IMR-90 (cell line): Measurements from ENCODE around the gene EDN3. TPM values are rescaled to one million over a fixed set of nuclear protein-coding genes. Genes with fewer than 3 reads are reported as not detected.

Experiments used
- ATAC-seq: fragments of 200-7000 bp; cut with Tn5 transposase; 2 replicates; pipeline ENCODE4 v1.9.1; 2020; ENCODE audit warnings: low read depth, mild to moderate bottlenecking, moderate library complexity
- BruUV-seq: library from RNA; stranded (reverse); fragments of 400-500 nt; replicated peaks from 2 replicates; lab custom pipeline; 2021; lab: Mats Ljungman, UMichigan
- CTCF ChIA-PET: fragments of 300-600 bp; formaldehyde crosslinking; extraction: SDS; loops from one replicate; lab custom pipeline; 2021; ENCODE audit warnings: antibody characterized with exemption; lab: Yijun Ruan, JAX
- POLR2A ChIA-PET: fragments of 300-600 bp; sonication (Branson Sonifier 250); formaldehyde crosslinking; loops from one replicate; lab custom pipeline; 2022; ENCODE audit warnings: antibody characterized with exemption; ENCODE audit not compliant: unreplicated experiment; lab: Charles Lee
- DNase-seq: peaks from one replicate; pipeline ENCODE4 v3.0.0; 2013
- H2AFZ ChIP-seq: replicated peaks from 2 replicates; pipeline ENCODE3; 2013; ENCODE audit warnings: low read length, mild to moderate bottlenecking; ENCODE audit not compliant: poor library complexity
- H2AK5ac ChIP-seq: 2 replicates; pipeline ENCODE4 v1.6.1; 2013; ENCODE audit warnings: low read depth, low read length, inconsistent platforms
- H2AK9ac ChIP-seq: replicated peaks from 2 replicates; pipeline ENCODE3; 2013; ENCODE audit warnings: mild to moderate bottlenecking, low read depth, low read length, moderate library complexity; ENCODE audit not compliant: poor library complexity
- H2BK120ac ChIP-seq: 2 replicates; pipeline ENCODE4 v1.6.1; 2013; ENCODE audit warnings: low read depth, low read length, inconsistent platforms
- H2BK15ac ChIP-seq: 3 replicates; pipeline ENCODE4 v1.6.1; 2013; ENCODE audit warnings: low read depth, low read length, inconsistent platforms
- H2BK20ac ChIP-seq: 2 replicates; pipeline ENCODE4 v1.6.1; 2013; ENCODE audit warnings: low read depth, mild to moderate bottlenecking, inconsistent platforms, low read length, moderate library complexity
- H2BK5ac ChIP-seq: 2 replicates; pipeline ENCODE4 v1.6.1; 2013; ENCODE audit warnings: mild to moderate bottlenecking, low read depth, low read length, inconsistent platforms; ENCODE audit not compliant: poor library complexity, severe bottlenecking
- H3K14ac ChIP-seq: replicated peaks from 2 replicates; pipeline ENCODE4 v1.6.1; 2013; ENCODE audit warnings: low read depth, low read length, inconsistent platforms
- H3K18ac ChIP-seq: 2 replicates; pipeline ENCODE4 v1.6.1; 2013; ENCODE audit warnings: low read depth, low read length, control low read depth
- H3K23ac ChIP-seq: 2 replicates; pipeline ENCODE4 v1.6.1; 2013; ENCODE audit warnings: low read depth, low read length, inconsistent platforms
- H3K27ac ChIP-seq: 2 replicates; pipeline ENCODE4 v1.5.1; 2013; ENCODE audit warnings: mild to moderate bottlenecking, control low read depth, low read length; ENCODE audit not compliant: insufficient read depth
- H3K27me3 ChIP-seq: 2 replicates; pipeline ENCODE4 v1.6.1; 2013; ENCODE audit warnings: low read length; ENCODE audit not compliant: control insufficient read depth, insufficient read depth
- H3K36me3 ChIP-seq: 2 replicates; pipeline ENCODE4 v1.6.1; 2013; ENCODE audit warnings: low read length, mixed read lengths; ENCODE audit not compliant: control insufficient read depth, insufficient read depth
- H3K4ac ChIP-seq: 2 replicates; pipeline ENCODE4 v1.6.1; 2013; ENCODE audit warnings: low read depth, low read length, inconsistent platforms
- H3K4me1 ChIP-seq: 2 replicates; pipeline ENCODE4 v1.6.1; 2013; ENCODE audit warnings: low read length, mixed read lengths; ENCODE audit not compliant: control insufficient read depth, insufficient read depth
- H3K4me2 ChIP-seq: 2 replicates; pipeline ENCODE4 v1.6.1; 2013; ENCODE audit warnings: low read depth, mild to moderate bottlenecking, control low read depth, low read length, moderate library complexity
- H3K4me3 ChIP-seq: 2 replicates; pipeline ENCODE4 v1.5.1; 2013; ENCODE audit warnings: low read depth, mild to moderate bottlenecking, control low read depth, low read length, moderate library complexity; ENCODE audit not compliant: insufficient read depth
- H3K56ac ChIP-seq: 2 replicates; pipeline ENCODE4 v1.6.1; 2013; ENCODE audit warnings: low read length, inconsistent platforms; ENCODE audit not compliant: insufficient read depth; ENCODE audit errors: extremely low read depth
- H3K79me1 ChIP-seq, 2 experiments: 2 replicates each; pipeline ENCODE4 v1.6.1; 2013; ENCODE audit warnings: low read length in 2 of 2, inconsistent platforms in 1 of 2, low read depth in 1 of 2
- H3K9ac ChIP-seq: 2 replicates; pipeline ENCODE4 v1.6.1; 2013; ENCODE audit warnings: low read depth, low read length, control low read depth
- H3K9me1 ChIP-seq: 2 replicates; pipeline ENCODE4 v1.6.1; 2013; ENCODE audit warnings: low read length, inconsistent platforms; ENCODE audit not compliant: insufficient read depth
- H3K9me3 ChIP-seq: 2 replicates; pipeline ENCODE4 v1.6.1; 2013; ENCODE audit warnings: low read length; ENCODE audit not compliant: control insufficient read depth, insufficient read depth
- H4K20me1 ChIP-seq: 2 replicates; pipeline ENCODE4 v1.6.1; 2013; ENCODE audit warnings: low read length, inconsistent platforms; ENCODE audit not compliant: insufficient read depth
- H4K5ac ChIP-seq: 2 replicates; pipeline ENCODE4 v1.6.1; 2013; ENCODE audit warnings: mild to moderate bottlenecking, low read depth, low read length, control low read depth
- H4K8ac ChIP-seq, 2 experiments: 2 replicates each; pipeline ENCODE4 v1.6.1; 2013; ENCODE audit warnings: low read depth in 2 of 2, low read length in 2 of 2, control low read depth in 1 of 2, inconsistent platforms in 1 of 2
- H4K91ac ChIP-seq: 2 replicates; pipeline ENCODE4 v1.6.1; 2013; ENCODE audit warnings: low read depth, low read length, inconsistent platforms; ENCODE audit not compliant: insufficient read depth
- CEBPB ChIP-seq: IDR thresholded peaks from 2 replicates; pipeline ENCODE4 v1.6.1; 2012; ENCODE audit warnings: low read depth, low read length, improper control_type of control experiment
- CHD1 ChIP-seq: IDR thresholded peaks from 2 replicates; pipeline ENCODE4 v1.6.1; 2012; ENCODE audit warnings: low read depth, low read length, improper control_type of control experiment
- MAZ ChIP-seq: IDR thresholded peaks from 2 replicates; pipeline ENCODE4 v1.6.1; 2012; ENCODE audit warnings: low read depth, mild to moderate bottlenecking, low read length, improper control_type of control experiment, moderate library complexity, borderline replicate concordance
- MXI1 ChIP-seq: IDR thresholded peaks from 2 replicates; pipeline ENCODE4 v1.6.1; 2012; ENCODE audit warnings: low read depth, mild to moderate bottlenecking, low read length, moderate library complexity, borderline replicate concordance
- NFE2L2 ChIP-seq: fragments of 150-350 bp; IDR thresholded peaks from 2 replicates; pipeline ENCODE4 v1.6.1; 2016; ENCODE audit warnings: low read depth, mild to moderate bottlenecking, low read length
- RAD21 ChIP-seq: IDR thresholded peaks from 2 replicates; pipeline ENCODE4 v1.6.1; 2012; ENCODE audit warnings: low read length, improper control_type of control experiment
- RCOR1 ChIP-seq: IDR thresholded peaks from 2 replicates; pipeline ENCODE4 v1.6.1; 2012; ENCODE audit warnings: mild to moderate bottlenecking, low read length, improper control_type of control experiment; ENCODE audit not compliant: insufficient replicate concordance
- WGBS, 2 experiments: methylation state at CpG; one replicate each; pipeline versions ENCODE4 v1.1.5 to v1.1.7; 2013; ENCODE audit warnings: missing lambda C conversion rate in 2 of 2; ENCODE audit not compliant: insufficient read length in 1 of 2; ENCODE audit errors: extremely low coverage in 2 of 2; 5-methylcytosine and 5-hydroxymethylcytosine counted together
- dilution Hi-C: fragments of 300-500 bp; cut with HindIII; formaldehyde crosslinking; loops from one replicate; pipeline ENCODE4 v1.14.3; 2018; ENCODE audit warnings: low sequenced_read_pairs; ENCODE audit not compliant: unreplicated experiment
- in situ Hi-C: fragments of 300-500 bp; cut with MboI; formaldehyde crosslinking; loops from 3 replicates; pipeline ENCODE4 v1.14.3; 2019; ENCODE audit warnings: low sequenced_read_pairs, inconsistent platforms, mixed read lengths
- intact Hi-C: fragments of 100-400 bp; cut with micrococcal nuclease; formaldehyde crosslinking; loops from 2 replicates; pipeline ENCODE4 v1.10.0; 2022
- polyA plus RNA-seq, 3 experiments: library from polyadenylated mRNA; depleted of rRNA; stranded (reverse); fragments of >200 nt; gene quantifications; 2 replicates each; pipeline ENCODE4 v1.2.3, GENCODE V29; 2012; ENCODE audit warnings: low replicate concordance in 1 of 3
- total RNA-seq: library from RNA; depleted of rRNA; stranded (reverse); fragments of >200 nt; gene quantifications from 2 replicates; pipeline ENCODE4 v1.2.3, GENCODE V29; 2012
- TF ChIP-seq, protein P1 (sequence below): fragments of 150-350 bp; IDR thresholded peaks from 2 replicates; pipeline ENCODE4 v1.6.1; 2016; ENCODE audit warnings: low read depth, mild to moderate bottlenecking, low read length, moderate library complexity, borderline replicate concordance
- TF ChIP-seq, protein P2 (sequence below): conservative IDR thresholded peaks from 2 replicates; pipeline ENCODE4 v1.5.1; 2012; ENCODE audit warnings: mild to moderate bottlenecking, low read depth, low read length, improper control_type of control experiment

EDN3 gene
- total and polyA plus RNA-seq, 2 of the 4 experiments (the other 2 are of a cell fraction): not detected

DNA sequence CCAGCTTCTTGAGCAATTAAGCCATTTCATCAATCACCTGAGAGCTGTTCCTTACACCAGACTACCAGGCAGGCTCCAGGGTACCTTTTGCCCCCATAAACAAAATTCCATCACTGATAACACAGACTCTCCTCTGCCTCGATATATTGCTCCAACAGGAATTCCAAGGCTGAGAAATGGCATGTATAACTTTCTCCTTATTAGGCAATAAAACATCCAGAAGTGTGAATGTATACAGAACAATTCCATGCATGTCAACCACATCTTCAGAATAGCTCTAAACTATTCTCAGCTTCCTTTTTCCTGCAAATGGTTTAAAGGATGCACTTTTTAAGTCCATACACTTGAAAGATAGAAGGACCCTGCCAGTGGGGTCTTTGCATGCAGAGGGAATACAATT is 73.8 kb downstream of the EDN3 start:
- Histone ChIP-seq H2AFZ (no peak overlapping the region), H2BK20ac (no peak overlapping the region), H3K18ac (no peak overlapping the region), H2AK5ac (no peak overlapping the region), H3K4ac (no peak overlapping the region), H2BK5ac (no peak overlapping the region), H2BK15ac (no peak overlapping the region), H3K27ac (no peak overlapping the region), H3K27me3 (no peaks in the 10 kb centered on the region), H2BK120ac (no peak overlapping the region), H3K4me2 (no peak overlapping the region), H3K4me3 (no peak overlapping the region), H4K8ac (no peak overlapping the region), H2AK9ac (no peak overlapping the region), H3K36me3 (no peaks in the 10 kb centered on the region), H3K4me1 (no peaks in the 10 kb centered on the region), H3K9me1 (no peaks in the 10 kb centered on the region), H3K23ac (no peak overlapping the region), H4K20me1 (no peaks in the 10 kb centered on the region), H3K9ac (no peak overlapping the region), H3K56ac (no peak overlapping the region), H4K5ac (no peak overlapping the region), H4K91ac (no peak overlapping the region), H3K9me3 (peaks cover 2% of the 10 kb centered on the region), H3K79me1 (no peaks in the 10 kb centered on the region), H3K14ac (no peak overlapping the region)
- no TSS peak for BruUV-seq
- CTCF ChIA-PET: interaction anchor here (0.6 kb wide), 1 partner anchor 1314 kb away, joined by 3 read pairs; no protein-coding TSS in a partner anchor
- POLR2A ChIA-PET: no interaction called here
- dilution Hi-C loops (no loop called here), intact Hi-C loops (no loop called here), in situ Hi-C loops (no loop called here)
- no CpG with 5 or more reads among the region's 1 CpG for WGBS, 2 experiments
- DNase-seq (no peak), ATAC-seq (no peak)
- TF ChIP-seq MAZ: no peak
- TF ChIP-seq, protein P1, sequence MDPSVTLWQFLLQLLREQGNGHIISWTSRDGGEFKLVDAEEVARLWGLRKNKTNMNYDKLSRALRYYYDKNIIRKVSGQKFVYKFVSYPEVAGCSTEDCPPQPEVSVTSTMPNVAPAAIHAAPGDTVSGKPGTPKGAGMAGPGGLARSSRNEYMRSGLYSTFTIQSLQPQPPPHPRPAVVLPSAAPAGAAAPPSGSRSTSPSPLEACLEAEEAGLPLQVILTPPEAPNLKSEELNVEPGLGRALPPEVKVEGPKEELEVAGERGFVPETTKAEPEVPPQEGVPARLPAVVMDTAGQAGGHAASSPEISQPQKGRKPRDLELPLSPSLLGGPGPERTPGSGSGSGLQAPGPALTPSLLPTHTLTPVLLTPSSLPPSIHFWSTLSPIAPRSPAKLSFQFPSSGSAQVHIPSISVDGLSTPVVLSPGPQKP: no peak
- TF ChIP-seq NFE2L2: no peak
- no peak for TF ChIP-seq CHD1
- no peak for TF ChIP-seq RCOR1
- no peak for TF ChIP-seq RAD21
- TF ChIP-seq MXI1: no peak
- TF ChIP-seq CEBPB: no peak
- TF ChIP-seq, protein P2, sequence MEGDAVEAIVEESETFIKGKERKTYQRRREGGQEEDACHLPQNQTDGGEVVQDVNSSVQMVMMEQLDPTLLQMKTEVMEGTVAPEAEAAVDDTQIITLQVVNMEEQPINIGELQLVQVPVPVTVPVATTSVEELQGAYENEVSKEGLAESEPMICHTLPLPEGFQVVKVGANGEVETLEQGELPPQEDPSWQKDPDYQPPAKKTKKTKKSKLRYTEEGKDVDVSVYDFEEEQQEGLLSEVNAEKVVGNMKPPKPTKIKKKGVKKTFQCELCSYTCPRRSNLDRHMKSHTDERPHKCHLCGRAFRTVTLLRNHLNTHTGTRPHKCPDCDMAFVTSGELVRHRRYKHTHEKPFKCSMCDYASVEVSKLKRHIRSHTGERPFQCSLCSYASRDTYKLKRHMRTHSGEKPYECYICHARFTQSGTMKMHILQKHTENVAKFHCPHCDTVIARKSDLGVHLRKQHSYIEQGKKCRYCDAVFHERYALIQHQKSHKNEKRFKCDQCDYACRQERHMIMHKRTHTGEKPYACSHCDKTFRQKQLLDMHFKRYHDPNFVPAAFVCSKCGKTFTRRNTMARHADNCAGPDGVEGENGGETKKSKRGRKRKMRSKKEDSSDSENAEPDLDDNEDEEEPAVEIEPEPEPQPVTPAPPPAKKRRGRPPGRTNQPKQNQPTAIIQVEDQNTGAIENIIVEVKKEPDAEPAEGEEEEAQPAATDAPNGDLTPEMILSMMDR: no peak
